ENCODE data around the gene LPXN.

LPXN gene

GRCh38 chr11:58526721-58527120 is 48.9 kb downstream of the LPXN start:
- no peak overlapping the region for H3K4me3 ChIP-seq
- 0 out of 2 replicates have a peak, but pooled peaks cover 1% of the 10 kb centered on the region for H3K9me3 ChIP-seq
- H3K4me1 ChIP-seq = peaks cover 35% of the 10 kb centered on the region
- no peaks in the 10 kb centered on the region for H3K27me3 ChIP-seq
- no peak for TF ChIP-seq Cebpa-rat (IDR thresholded peaks at IDR 0.05)
- H3K36me3 ChIP-seq = peaks cover 19% of the 10 kb centered on the region; the same call in 1 of the 2 replicates
- H4K20me1 ChIP-seq = no peaks in the 10 kb centered on the region
- H3K9ac ChIP-seq = no peak overlapping the region
- no peak overlapping the region for H3K27ac ChIP-seq
- H3K4me2 ChIP-seq = no peak overlapping the region

- no peaks in the 10 kb centered on the region for H3K9me3 ChIP-seq
- no peak overlapping the region for H3K4me3 ChIP-seq
- no peak overlapping the region for H3K9ac ChIP-seq
- peaks cover 11% of the 10 kb centered on the region; the same call in 1 of the 2 replicates for H3K36me3 ChIP-seq
- H3K27me3 ChIP-seq = no peaks in the 10 kb centered on the region
- H3K4me1 ChIP-seq = peaks cover 35% of the 10 kb centered on the region
- TF ChIP-seq Cebpa-rat (IDR thresholded peaks at IDR 0.05) = no peak
- no peaks in the 10 kb centered on the region for H4K20me1 ChIP-seq
- peak overlapping the region; percentile 49 for H3K4me2 ChIP-seq
- H3K27ac ChIP-seq = no peak overlapping the region
Measured at GRCh38 chr11:58525037-58525614, 50.5 kb downstream of the LPXN start.

GRCh38 chr11:58524232-58525036 is 51.2 kb downstream of the LPXN start:
- no peak overlapping the region for H3K27ac ChIP-seq
- H3K4me2 ChIP-seq = peak overlapping the region; percentile 49
- no peaks in the 10 kb centered on the region for H3K9me3 ChIP-seq
- H4K20me1 ChIP-seq = no peaks in the 10 kb centered on the region
- H3K27me3 ChIP-seq = no peaks in the 10 kb centered on the region
- H3K36me3 ChIP-seq = peaks cover 6% of the 10 kb centered on the region; the same call in 1 of the 2 replicates
- H3K4me1 ChIP-seq = peaks cover 35% of the 10 kb centered on the region
- no peak for TF ChIP-seq Cebpa-rat (IDR thresholded peaks at IDR 0.05)
- no peak overlapping the region for H3K9ac ChIP-seq
- no peak overlapping the region for H3K4me3 ChIP-seq

GRCh38 chr11:58513747-58514367 is 61.8 kb downstream of the LPXN start:
- Histone ChIP-seq H3K4me2 (no peak overlapping the region), H3K27me3 (no peaks in the 10 kb centered on the region), H3K4me1 (no peaks in the 10 kb centered on the region), H3K27ac (no peak overlapping the region), H3K9me3 (no peaks in the 10 kb centered on the region), H3K4me3 (no peak overlapping the region), H3K36me3 (no peaks in the 10 kb centered on the region), H3K9ac (no peak overlapping the region), H4K20me1 (no peaks in the 10 kb centered on the region)
- no peak for TF ChIP-seq Cebpa-rat (IDR thresholded peaks at IDR 0.05)

- Histone ChIP-seq H3K9me3 (no peaks in the 10 kb centered on the region), H3K36me3 (no peaks in the 10 kb centered on the region), H3K4me3 (no peak overlapping the region), H3K9ac (no peak overlapping the region), H3K4me1 (no peaks in the 10 kb centered on the region), H3K27me3 (no peaks in the 10 kb centered on the region), H3K27ac (no peak overlapping the region), H4K20me1 (no peaks in the 10 kb centered on the region), H3K4me2 (no peak overlapping the region)
- TF ChIP-seq Cebpa-rat (IDR thresholded peaks at IDR 0.05) = no peak
Measured at GRCh38 chr11:58511636-58512035, 64.0 kb downstream of the LPXN start.

GRCh38 chr11:58509748-58510147 is 65.9 kb downstream of the LPXN start:
- Histone ChIP-seq H3K27me3 (no peaks in the 10 kb centered on the region), H3K4me1 (no peaks in the 10 kb centered on the region), H3K36me3 (no peaks in the 10 kb centered on the region), H3K27ac (no peak overlapping the region), H3K9ac (no peak overlapping the region), H4K20me1 (no peaks in the 10 kb centered on the region), H3K9me3 (no peaks in the 10 kb centered on the region), H3K4me3 (no peak overlapping the region), H3K4me2 (no peak overlapping the region)
- no peak for TF ChIP-seq Cebpa-rat (IDR thresholded peaks at IDR 0.05)

GRCh38 chr11:58508814-58509213 is 66.8 kb downstream of the LPXN start:
- no peaks in the 10 kb centered on the region for H3K9me3 ChIP-seq
- H3K27me3 ChIP-seq = no peaks in the 10 kb centered on the region
- H3K4me3 ChIP-seq = no peak overlapping the region
- H3K36me3 ChIP-seq = no peaks in the 10 kb centered on the region
- no peaks in the 10 kb centered on the region for H4K20me1 ChIP-seq
- no peaks in the 10 kb centered on the region for H3K4me1 ChIP-seq
- TF ChIP-seq Cebpa-rat (IDR thresholded peaks at IDR 0.05) = peak; percentile 36; the same call in 1 of the 2 replicates
- no peak overlapping the region for H3K4me2 ChIP-seq
- H3K9ac ChIP-seq = no peak overlapping the region
- no peak overlapping the region for H3K27ac ChIP-seq

- Histone ChIP-seq H3K4me1 (no peaks in the 10 kb centered on the region), H4K20me1 (no peaks in the 10 kb centered on the region), H3K36me3 (no peaks in the 10 kb centered on the region), H3K27me3 (no peaks in the 10 kb centered on the region), H3K27ac (no peak within 1 kb of the TSS), H3K9ac (no peak within 1 kb of the TSS), H3K4me2 (no peak within 1 kb of the TSS), H3K9me3 (no peaks in the 10 kb centered on the region), H3K4me3 (no peak within 1 kb of the TSS)
- TF ChIP-seq Cebpa-rat (IDR thresholded peaks at IDR 0.05) = no peak
Measured at GRCh38 chr11:58508005-58508404, 67.7 kb downstream of the LPXN start, which contains the start of gene OR5B21. TSS of gene OR5B21 (minus strand) at chr11:58508105. CDS start at chr11:58508105, 0 bp downstream.

- TF ChIP-seq Cebpa-rat (IDR thresholded peaks at IDR 0.05) = no peak
- Histone ChIP-seq H4K20me1 (no peaks in the 10 kb centered on the region), H3K4me2 (no peak overlapping the region), H3K4me1 (no peaks in the 10 kb centered on the region), H3K36me3 (no peaks in the 10 kb centered on the region), H3K27ac (no peak overlapping the region), H3K27me3 (no peaks in the 10 kb centered on the region), H3K9ac (no peak overlapping the region), H3K4me3 (no peak overlapping the region), H3K9me3 (no peaks in the 10 kb centered on the region)
Measured at GRCh38 chr11:58507355-58507754, 68.3 kb downstream of the LPXN start.

- Histone ChIP-seq H3K9me3 (no peaks in the 10 kb centered on the region), H3K4me2 (no peak overlapping the region), H3K27ac (no peak overlapping the region), H4K20me1 (no peaks in the 10 kb centered on the region), H3K4me3 (no peak overlapping the region), H3K36me3 (no peaks in the 10 kb centered on the region), H3K27me3 (no peaks in the 10 kb centered on the region), H3K9ac (no peak overlapping the region), H3K4me1 (no peaks in the 10 kb centered on the region)
- TF ChIP-seq Cebpa-rat (IDR thresholded peaks at IDR 0.05) = no peak
Measured at GRCh38 chr11:58506935-58507334, 68.7 kb downstream of the LPXN start.
